NCI-H524 (cell line): ENCODE measurements around the gene GAPVD1.
"Not testable (repeated sequence)": the region's sequence is repeated elsewhere in the genome, so short reads cannot be mapped to it uniquely, and the experiment has no call there.

ENCODE experiments used
- DNase-seq, 2 experiments: peaks; one replicate each; lab custom pipeline; 2025; lab: John Stamatoyannopoulos, UW

GAPVD1 gene

DNA sequence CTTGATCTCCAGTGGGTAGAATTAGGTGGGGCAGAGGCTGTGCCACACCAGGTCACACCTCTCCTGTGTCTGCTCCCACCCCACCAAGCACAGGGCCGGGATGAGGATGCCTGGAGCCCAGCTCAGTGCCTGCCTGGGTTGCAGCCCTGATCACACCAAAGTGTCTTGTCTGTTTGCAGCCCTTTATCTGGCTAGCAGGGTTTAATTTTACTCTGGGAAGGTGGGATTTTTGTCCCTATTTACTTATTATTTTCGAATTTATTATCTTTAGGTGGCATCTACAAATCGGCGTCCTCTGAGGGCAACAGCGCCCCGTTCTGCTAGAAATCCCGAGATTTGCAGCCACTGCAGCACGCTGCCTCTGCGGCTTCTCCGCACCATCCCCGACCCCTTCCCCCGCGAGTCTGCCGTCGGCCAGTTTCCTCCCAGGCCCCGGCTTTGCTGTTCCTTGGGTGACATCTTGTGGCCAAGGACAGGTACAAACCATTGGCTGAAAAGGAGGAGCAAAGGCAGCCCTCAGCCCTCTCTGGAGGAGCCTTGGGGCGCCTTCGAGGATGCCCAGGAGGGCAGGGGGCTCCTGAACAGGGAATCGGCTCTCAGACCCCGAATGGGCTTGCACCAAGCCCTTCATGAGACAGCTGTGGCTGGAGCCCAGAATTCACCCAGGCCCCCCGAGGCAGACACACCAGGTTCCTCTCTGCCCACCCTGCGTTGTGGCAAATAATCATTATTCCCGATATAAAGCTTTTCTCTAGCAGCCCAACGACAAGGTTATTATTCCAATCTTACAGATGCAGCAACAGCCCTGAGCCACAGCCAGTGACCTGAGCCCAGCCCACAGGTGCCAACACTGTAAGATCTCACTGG, 113.0 kb downstream of the GAPVD1 start:
- DNase-seq, result peak; percentile 66 to 87

DNA sequence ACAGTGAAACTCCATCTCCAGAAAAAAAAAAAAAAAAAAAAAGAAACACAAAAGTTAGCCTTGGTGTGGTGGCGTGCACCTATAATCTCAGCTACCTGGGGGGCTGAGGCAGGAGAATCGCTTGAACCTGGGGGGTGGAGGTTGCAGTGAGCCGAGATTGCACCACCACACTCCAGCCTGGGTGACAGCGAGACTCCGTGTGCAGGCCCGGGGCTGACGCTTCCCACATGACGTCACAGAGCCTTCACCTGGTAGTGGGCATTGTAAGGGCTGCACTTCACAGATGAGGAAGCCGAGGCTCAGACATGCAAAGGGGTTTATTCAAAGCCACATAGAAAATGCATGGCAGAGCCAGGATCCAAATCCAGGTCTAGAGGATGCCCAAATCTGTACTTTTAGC, 114.2 kb downstream of the GAPVD1 start:
- DNase-seq, result no peak

DNA sequence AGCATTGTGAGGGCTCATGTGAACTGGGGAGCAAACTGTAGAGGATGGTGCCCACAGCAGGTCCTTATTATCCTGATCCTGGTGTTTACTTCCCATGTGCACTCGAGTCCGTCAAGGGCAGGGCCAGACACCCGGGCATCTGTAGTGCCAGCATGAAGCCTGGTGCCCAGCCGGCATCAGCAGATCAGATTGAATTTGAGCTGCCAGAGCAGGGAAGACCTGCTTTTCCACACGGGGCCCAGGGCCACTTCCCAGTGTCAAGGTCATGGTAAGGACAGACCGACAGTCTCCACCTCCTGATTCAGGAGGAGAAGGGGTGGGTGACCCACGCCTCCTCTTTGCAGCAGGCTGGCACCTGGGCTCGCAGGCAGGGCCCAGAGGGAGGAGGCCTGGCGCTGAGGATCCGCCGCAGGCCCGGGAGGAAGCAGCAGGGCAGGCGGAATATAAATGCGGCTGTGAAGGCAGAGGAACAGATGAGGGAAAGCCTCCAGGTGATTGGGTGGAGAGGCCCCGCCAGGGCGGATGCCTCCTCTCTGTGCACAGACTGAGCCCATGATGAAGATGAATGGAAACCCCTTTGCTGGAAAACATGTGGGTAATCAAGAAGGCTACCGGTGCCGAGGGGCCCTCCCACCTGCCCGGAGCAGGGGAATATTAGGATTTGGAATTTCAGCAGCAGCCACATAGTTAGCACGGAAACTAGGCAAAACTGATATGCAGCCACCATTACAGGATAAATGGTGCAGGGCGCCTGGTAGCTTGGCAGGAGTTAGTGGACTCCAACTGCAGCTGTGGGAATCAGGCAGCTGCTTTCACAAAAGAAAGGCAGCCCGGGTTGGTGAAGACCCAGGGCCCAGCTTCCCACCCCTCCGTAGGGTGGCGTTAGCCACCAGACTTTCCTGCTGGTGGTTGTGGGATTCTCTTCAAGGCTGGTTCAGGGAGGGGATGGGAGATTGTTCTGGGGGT, 114.9 kb downstream of the GAPVD1 start:
- DNase-seq, result peak in 1 of 2 experiments; percentile 38

DNA sequence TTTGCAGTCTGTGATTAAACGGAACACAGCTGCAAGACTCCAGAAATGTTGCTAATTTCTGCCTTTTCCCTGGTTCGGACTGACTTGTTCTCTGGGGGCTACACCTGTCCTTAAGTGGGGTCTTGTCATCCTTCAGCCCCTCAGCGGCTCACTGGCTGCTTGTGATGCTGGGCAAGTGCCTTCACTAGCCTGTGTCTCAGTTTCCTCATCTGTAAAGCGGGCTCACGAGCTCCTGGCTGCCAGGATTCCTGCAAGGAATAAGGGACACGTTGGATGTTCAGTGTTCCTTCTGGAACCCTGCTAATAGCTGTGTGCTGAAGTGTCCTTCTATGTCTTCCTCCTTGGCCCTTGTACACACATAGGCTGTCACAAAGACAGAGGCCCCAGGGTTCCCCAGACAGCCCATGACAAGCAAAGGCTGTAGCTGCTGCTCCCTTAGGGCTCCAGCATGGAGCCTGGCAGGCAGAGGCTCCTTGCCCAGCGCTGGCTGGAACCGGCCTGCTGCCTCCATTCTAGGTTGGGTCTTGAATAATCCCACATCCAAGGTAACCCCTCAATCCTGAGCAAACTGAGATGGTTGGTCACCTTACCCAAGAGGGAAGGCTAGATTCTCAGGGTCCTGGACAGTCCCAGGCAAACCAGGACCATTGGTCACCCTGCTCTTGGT, 116.1 kb downstream of the GAPVD1 start:
- DNase-seq, result no peak

DNA sequence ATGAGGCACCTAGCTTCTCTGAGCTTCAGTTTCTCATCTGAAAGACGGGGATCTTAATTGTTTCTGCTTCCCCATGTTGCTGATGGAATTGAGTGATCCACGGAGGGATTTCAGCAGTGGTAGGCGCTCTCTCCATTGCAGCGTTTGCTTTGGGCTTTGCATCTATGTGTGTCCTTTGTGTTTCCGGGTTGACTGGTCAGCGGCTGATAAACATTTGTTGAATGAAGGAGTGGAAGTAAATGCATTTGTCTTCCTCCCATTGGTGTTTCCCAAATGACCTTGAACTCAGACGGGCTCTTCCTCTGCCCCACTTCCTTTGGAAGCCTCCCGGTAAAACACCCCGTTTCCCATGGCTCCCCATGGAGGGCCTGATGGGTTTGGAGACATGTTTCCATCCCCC, 117.2 kb downstream of the GAPVD1 start:
- no peak for DNase-seq

DNA sequence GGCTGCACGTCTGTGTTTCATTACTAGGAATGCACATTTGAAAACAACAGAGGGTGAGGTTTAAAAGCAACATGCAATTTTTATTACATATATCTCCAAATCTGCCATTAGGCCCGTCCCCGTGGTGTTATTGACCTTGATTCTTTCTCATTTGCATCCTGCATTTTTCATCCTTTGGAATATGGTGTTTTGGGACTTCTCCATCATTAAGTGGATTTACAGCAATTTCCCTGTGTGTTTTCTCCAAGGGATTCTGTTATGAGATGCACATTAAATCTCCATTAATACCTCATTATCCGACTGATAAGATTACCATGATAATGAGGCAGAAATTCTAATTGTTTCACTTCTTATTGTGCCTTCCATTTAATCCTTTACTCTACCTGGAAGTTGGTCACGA, 117.6 kb downstream of the GAPVD1 start:
- DNase-seq, result no peak

DNA sequence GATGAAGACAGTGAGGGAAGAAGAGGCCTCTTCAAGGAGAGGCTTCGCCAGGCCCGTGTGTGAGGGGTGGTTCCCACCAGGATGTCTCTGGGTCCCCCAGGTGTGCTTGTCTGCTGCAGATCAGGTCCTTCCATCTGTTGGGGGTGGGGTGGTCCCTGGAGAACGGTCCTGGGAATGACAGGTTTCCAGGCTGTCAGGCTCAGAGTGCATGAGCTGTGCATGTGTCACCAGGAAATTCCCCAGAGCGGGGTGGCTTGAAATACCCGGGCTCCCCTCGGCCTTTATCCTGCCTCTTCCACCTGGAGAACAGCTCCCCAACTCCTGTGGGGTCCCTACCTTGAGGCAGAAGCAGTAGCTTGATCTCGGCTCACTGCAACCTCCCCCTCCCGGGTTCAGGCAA, 118.8 kb downstream of the GAPVD1 start:
- DNase-seq, result no peak

DNA sequence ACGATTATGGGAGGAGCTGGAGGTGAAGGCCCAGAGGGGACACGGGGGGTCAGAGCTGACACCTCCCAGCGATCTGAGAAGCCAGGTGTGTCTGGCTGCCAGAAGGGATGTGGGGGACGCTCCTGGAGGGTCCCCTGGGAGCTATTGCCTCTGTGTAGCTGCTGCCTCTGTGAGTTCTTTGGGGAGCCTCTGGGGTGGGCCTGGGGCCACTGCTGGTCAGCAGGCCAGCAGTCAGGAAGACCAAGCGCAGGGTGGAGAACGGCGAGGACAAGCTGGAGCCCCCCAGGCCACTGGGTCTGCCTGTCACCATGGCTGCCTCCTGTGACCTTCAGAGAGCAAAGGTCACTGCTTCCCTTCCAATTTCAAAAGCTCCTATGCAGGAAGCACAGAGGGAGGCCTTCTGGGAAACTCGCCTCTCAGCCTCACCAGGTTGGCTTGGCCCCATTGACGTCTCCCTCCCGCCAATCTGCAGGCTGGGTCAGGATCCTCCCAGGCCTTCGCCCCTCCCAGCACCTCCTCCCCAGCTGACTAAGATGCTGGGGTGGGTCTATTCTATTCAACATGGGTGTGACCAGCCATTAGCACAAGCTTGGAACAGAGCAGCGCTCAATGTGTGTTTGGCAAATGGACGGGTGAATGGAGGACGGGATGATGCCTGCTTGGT, 126.4 kb downstream of the GAPVD1 start:
- no peak for DNase-seq

DNA sequence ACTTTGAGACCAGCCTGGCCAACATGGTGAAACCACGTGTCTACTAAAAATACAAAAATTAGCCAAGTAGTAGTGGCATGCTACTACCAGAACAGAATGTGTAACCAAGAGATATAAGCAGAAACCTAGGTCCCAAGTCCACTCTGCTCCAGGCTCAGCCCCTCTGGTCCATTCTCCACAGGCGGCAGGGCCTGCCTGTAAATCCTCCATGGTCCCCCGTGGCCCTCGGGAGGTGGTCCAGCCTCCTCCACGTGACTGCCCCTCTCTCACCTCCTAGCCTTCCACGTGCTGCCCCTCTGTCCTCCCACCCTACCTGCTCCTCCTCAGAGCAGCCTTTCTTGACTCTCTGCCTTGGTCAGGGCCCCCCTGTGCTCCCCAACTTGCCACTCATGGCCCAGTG, 127.4 kb downstream of the GAPVD1 start:
- no peak for DNase-seq

DNA sequence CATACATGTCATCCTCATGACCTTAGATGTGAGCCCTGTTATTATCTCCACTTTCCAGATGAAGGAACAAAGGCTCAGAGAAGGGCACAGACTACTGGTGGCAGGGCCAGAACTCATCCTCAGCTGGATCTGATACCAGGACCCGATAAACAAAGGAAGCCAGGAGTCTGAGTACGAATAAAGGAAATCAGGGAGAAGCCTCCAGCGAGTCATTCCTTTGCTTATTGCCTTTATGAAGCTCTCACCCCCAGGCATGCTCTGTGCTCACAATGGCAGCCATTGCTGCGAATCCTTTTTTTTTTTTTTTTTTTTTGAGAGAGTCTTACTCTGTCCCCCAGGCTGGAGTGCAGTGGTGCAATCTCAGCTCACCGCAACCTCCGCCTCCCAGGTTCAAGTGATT, 130.1 kb downstream of the GAPVD1 start:
- DNase-seq, result no peak

DNA sequence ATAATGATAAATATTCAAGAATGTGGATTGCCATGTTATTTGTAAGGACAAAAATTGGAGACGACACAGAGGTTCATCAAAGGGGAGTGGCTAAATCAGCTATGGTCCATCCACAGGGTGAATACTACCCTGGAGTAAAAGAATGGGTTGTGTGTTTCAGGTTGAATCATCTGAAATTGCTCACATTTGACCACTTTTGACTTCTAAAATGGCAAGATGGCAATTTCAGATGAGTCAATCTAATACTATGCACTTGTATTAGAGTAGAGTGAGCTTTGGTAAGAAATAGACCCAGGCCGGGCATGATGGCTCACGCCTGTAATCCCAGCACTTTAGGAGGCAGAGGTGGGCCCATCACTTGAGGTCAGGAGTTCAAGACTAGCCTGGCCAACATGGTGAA, 131.8 kb downstream of the GAPVD1 start:
- no peak for DNase-seq

DNA sequence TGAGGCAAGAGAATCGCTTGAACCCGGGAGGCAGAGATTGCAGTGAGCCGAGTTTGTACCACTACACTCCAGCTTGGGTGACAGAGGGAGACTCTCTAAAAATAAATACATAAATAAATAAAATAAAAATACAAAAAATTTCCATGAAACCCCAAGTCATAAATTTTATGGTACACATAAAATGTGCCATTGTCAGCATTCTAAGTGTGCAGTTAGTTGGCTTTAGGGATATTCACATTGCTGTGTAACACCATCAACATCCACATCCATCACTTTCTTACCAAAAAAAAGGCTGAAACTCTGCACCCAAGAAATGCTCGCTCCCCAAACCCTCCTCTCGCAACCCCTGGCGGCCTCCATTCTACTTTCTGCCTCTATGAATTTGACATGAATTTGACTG, 135.2 kb downstream of the GAPVD1 start:
- DNase-seq, result no peak

DNA sequence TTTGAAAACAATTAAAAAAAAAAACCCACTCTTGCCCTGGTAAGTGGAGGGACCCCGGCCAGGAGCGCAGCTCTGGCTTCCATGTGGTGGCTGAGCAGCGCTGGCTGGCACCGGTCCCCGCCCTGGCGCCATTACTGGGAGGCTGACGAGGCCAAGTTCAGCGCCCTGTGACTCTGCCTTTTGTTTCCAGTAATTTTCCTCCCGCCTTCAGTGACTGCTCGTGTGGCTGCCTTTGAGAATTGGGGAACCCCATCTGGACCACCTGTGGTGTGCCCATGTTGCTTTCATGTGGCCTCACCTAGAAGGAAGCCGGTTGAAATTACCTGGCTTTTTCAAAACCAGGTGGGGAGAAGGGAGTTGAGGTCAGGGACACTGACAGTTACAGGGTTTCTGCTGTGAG, 136.1 kb downstream of the GAPVD1 start:
- no peak for DNase-seq

DNA sequence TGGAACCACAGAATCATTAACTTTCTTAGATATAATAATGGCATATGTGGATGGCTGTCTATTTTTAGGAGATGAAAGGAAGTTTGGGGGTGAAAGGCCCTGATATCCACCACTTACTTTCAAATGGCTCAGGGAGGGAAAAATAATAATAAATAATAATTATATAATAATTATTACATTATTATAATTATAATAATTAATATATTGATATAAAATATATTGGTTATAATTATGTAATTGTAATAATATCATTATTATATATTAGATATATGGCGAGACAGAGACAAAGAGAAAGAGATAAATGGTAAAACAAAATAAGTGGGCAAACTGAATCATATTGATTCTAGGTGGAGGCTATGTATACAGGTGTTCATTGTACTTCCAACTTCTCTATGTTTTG, 136.6 kb downstream of the GAPVD1 start:
- no peak for DNase-seq

DNA sequence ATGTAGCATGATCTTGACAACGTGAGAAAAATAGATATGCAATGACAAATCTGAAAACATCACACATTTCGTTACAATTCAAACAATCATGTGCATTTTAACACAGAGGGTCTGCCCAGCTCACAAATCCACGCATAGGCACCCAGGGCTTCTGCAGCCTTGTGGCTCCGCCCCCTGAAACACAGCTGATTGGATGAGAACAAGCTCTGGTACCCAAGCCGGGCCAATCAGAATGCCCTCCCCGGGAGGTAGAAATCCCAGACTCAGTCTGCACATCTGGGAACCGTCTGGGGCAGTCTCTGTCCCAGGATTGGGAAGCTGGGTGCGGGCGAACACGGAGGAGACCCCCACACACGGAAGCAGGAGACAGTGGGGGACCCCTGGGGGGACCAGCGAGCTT, 137.5 kb downstream of the GAPVD1 start:
- DNase-seq, result no peak

DNA sequence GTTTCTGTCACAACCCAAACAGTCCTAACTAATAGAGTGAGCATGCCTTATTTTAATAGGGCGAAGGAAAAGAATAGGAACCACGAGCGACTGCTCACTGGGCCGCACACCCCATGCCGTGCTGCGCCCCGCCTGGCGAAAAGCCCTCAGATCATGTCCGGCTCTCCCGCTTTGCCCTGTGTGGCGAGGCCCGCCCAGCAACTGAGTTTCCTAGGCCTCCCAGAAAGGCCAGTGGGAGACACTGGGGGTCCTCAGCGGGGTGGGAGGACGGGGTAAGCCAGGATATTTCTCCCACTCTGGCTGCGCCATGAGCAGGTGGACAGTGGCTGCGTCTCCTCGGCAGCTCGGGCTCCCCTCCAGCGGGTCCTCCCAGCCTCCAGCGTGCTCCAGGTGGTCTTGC, 138.0 kb downstream of the GAPVD1 start:
- DNase-seq, result no peak

DNA sequence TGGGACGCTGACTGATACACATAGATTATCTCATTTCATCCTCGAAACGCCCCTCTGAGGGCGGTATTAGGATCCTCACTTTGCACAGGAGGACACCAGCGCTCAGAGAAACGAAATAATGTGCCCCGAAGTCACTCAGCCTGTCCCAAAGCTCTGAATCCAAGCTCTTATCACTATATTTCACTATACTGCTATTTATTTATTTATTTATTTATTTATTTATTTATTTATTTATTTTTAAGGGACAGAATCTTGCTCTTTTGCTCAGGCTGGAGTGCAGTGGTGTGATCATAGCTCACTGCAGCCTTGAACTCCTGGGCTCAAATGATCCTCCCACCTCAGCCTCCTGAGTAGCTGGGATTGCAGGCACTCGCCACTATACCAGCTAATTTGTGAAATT, 138.6 kb downstream of the GAPVD1 start:
- not testable (repeated sequence) for DNase-seq

DNA sequence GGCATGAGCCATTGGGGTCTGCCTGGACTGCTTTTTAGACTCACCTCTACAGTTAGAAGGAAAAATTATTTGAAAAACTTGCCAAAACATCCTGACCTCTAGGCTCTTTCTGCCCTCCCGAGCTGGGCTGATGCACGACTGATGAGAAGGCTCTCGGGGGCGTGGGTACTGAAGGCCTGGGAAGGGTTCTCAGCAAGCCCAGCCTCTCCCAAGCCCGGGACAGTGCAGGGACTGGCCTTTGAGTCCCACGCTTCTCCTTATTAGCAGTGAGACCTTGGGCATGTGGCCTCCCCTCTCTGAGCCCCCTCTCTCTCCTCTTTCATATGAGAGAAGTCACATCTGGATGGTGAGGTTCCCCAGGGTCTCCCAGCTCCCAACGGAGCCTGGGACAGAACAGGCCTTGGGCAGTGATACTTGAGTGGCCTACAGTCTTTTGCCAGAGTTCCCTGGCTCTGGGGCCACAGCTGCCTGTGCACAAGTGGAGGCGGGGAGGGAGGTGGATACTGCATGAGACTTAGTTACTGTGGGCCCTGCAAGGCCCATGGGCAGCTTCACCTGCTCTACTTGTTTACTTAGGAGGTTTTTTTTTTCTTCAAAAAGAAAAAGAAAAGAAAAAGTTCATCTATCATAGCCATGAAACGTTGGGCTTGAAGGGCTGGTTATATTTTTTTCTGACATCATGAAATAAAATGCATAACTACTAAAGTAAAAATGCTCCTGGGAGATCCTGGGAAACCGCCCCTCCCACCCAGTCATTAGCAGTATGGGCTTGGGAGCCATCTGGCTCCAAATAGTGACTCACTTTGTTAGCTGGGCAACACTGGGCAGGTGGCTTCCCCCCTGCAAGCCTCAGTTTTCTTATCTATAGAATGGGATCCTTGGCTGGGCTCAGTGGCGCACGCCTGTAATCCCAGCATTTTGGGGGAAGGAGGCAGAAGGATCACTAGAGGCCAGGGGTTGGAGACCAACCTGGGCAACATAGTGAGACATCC, 139.4 kb downstream of the GAPVD1 start:
- peak in 1 of 2 experiments; percentile 36 for DNase-seq

DNA sequence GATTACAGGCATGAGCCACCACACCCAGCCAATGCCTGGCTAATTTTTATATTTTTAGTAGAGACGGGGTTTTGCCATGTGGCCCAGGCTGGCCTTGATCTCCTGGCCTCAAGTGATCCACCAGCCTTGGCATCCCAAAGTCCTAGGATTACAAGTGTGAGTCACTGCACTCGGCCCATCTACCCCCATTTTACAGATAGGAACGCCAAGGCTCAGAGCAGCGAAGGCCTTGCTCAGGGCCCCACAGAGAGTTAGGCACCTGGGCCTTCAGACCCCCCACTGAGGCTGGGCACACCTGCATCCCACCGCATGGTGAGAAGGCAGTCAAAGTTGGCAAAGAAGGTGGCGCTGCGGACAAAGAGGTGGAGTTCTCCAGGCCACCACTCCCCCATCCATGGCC, 143.1 kb downstream of the GAPVD1 start:
- no peak for DNase-seq

DNA sequence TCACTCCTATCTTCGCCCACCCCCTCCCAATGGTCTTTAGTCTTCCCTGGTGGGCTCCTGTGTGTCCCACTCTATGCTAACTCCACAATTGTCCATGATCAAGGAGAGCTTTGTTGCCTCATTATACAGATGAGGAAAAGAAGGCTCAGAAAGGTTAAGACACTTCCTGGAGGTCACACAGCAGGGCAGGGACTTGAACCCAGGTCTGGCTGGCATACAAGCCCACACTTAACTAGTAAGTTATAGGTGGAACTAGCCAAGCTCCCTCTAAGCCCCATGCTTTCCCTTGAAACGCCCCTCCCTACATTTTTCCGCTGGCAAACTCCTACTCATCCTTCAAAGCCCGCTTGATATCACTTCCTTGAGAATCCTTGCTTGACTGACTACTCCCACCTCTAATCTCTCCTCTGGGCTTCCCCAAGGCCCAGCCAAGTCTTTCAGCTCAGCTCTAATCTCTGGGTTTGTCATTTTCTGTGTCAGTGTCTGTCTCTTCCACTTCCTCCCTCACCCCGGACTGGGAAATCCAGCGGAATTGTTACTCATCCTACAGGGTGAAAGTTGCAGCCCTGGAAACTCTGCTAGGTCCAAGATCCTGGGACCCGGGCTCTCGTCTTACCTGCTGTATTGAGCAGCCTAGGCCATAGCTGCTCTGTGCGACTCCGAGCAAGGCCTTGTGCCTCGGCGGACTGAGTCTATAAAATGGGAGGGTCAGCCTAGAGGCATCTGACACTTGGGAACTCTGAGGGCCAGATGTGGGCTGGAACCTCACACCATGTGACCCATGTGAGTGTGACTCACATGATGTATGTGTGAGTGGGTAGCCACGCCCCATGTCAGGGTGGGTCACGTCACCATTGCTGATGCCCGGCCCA, 144.5 kb downstream of the GAPVD1 start:
- no peak for DNase-seq
